HG03342 (cell line): ENCODE results near the gene TMEM14C.
"Not testable (repeated sequence)": the region's sequence is repeated elsewhere in the genome, so short reads cannot be mapped to it uniquely, and the experiment has no call there.

ENCODE experiments used
- ATAC-seq: cut with Tn5 transposase; IDR thresholded peaks from one replicate; pipeline ENCODE4 v1.9.1; 2021; ENCODE audit warnings: mild to moderate bottlenecking, moderate library complexity; ENCODE audit not compliant: unreplicated experiment

TMEM14C gene

DNA sequence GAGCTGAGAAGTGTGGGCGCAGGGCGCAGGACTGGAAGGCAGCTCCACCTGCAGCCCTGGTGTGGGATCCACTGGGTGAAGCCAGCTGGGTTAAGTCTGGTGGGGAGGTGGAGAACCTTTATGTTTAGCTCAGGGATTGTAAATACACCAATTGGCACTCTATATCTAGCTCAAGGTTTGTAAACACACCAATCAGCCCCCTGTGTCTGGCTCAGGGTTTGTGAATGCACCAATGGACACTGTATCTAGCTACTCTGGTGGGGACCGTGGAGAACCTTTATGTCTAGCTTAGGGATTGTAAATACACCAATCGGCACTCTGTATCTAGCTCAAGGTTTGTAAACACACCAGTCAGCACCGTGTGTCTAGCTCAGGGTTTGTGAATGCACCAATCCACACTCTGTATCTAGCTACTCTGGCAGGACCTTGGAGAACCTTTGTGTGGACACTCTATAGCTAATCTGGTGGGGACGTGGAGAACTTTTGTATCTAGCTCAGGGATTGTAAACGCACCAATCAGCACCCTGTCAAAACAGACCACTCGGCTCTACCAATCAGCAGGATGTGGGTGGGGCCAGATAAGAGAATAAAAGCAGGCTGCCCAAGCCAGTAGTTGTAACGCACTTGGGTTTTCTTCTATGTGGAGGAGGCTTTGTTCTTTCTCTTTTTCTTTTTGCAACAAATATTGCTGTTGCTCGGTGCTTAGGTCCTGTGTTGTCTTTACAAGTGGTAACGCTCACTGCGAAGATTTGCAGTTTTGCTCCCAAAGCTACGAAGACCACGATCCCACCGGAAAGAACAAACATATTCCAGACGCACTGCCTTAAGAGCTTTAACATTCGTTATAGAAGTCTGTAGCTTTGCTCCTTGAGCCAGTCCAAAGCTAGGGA is 1.7 kb upstream of the TMEM14C start:
- ATAC-seq: not testable (repeated sequence)

DNA sequence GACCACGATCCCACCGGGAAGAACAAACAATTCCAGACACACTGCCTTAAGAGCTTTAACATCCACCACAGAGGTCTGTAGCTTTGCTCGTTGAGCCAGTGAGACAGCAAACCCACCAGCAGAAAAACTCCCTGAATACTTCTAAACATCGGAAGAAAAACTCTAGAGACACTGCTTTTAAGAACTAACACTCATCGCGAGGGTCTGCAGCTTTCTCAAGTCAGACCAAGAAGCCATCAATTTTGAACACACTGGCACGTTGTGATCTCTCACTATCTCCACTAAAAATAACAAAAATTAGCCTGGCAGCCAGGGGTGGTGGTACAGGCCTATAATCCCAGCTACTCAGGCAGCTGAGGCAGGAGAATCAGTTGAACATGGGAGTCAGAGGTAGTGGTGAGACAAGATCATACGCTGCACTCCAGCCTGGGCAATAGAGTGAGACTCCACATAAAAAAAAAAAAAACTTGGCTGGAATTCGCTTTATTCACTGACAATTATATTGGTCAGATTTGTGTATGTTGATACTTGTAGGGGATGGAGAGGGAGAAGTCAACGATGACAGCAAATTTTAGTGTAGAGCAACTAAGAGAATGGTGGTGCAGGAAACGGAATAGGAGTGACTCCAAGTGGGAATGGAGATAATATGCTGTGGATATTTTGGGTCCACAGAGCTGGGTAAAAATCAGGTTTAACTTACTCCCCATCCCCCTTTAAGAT is 860 bp upstream of the TMEM14C start:
- no peak for ATAC-seq

DNA sequence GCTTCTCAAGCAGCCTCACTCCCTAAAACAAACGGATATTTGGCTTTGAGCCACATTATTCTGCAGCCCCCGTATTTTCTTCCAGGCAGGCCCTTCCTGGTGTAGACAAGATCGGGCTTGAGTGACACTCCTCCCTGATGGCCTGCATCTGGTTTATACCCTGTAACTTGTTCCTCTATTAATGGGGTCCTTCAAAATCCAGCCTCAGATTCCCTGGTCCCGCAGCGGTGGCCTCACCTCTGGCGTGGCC is 375 bp upstream of the TMEM14C start:
- no peak for ATAC-seq

DNA sequence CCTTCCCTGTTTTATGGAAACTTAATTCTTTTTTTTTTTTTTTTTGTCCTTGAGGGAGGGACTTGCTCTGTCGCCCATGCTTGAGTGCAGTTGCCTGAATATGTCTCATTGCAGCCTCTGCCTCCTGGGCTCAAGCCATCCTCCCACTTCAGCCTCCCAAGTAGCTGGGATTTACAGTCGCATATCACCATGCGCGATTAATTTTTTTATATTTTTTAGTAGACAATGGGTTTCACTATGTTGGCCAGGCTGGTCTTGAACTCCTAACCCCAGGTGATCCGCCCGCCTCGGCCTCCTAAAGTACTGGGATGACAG is 654 bp downstream of the TMEM14C start:
- ATAC-seq: no peak

DNA sequence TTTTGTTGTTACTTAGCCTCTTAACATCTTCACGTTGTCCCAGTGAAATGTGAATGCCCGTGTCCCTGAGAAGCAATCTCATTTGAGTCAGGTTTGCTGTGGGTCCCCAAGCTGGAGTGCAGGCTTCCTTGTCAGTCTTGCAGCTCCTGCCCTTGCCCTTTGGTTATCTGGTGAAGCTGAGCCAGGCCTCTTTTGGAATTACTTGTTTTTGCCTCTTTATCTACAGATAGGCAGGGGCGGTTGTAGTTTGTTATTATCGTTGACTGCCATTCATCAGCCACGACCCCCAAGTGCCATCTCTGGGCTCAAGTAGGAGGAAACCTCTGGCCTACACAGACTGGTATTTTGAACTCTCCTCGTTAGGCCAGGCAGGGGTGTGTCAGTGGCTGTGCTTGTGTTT is 2.2 kb downstream of the TMEM14C start:
- no peak for ATAC-seq

DNA sequence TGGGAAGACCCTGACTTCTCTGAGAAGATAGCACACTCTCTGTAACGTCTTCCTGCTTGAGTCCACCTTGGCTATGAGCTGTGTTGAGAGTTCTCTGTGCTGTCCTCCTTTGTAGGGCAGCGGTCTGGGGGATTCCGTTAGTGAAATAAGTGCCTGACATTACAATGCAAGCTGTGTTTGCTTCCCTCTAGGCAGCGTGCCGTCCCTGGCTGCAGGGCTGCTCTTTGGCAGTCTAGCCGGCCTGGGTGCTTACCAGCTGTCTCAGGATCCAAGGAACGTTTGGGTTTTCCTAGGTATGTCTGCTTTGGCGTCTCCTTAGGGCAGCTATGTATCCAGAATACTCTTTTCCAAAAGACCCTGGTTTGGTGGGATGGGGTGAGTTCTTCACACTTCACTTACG is 2.8 kb downstream of the TMEM14C start:
- no peak for ATAC-seq

DNA sequence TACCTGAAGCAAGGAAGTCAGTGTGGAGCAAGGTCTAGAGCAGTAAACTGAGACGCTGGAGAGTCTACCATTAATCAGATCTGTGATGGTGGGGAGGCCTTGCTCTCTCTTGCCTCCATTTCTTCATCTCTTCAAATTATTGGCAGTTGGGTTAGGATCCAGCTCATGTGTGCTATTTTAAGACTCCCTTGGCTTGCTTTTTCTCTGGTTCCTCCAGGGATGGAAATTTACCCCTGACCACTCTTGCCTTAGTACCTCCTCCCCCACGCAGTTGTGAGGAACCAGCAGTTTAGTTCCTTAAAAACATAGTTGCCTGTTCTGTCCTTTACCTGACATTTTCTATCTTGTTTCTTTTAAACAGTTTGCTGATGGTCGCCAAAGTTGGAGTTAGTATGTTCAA is 7.4 kb downstream of the TMEM14C start:
- no peak for ATAC-seq

DNA sequence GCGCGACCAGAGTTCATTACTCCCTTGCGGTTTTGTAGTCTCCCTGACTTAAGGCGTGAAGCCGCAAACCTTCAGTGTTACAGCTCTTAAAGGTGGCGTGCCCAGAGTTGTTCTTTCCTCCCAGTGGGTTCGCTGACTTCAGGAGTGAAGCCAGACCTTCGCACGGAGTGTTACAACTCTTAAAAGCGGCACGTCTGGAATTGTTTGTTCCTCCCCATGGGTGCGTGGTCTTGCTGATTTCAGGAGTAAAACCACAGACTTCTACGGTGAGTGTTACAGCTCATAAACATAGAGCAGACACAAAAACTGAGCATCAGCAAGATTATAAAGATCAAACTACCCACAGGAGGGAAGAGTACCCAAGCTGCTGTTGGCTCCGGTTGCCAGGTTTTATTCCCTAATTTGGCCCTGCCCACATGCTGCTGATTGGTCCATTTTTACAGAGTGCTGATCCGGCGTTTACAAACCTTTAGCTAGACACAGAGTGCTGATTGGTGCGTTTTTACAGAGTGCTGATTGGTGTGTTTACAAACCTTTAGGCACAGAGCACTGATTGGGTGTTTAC is 10.4 kb downstream of the TMEM14C start:
- no peak for ATAC-seq

DNA sequence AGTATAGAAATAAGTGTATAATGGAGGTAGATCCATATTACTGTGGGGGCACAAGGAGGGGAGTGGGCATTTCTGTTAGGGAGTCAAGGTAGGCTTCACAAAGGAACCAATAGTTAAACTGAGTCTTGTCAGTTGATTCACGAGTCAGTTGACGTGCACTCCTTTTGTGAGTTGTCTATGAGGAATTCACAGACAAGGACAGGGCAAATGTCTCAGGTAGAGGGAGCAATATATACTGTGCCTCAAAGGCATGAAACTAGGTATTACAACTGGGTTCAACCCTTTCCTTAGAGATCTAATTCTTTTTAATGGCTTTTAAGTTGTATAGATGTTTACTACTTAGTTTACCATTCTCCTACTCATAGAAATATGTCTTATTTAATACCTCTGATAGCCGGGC is 11.0 kb downstream of the TMEM14C start:
- no peak for ATAC-seq

DNA sequence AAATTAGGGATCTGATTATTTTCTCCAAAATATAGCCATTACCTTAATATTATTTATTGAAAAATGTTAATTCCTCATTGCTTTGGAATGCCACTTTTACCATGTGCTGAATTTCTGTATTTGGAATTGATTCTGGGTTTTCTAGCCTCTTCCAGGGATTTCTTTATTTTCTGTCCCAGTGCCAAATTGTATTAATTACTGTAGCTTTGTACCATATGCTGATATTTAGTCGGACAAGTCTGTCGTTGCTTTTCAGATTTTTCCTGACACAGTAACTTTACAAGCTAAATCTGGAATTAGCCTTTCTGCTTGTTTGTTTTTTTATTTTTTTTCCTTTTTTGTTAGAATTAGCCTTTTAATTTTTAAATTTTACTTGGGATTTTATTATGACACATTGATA is 13.9 kb downstream of the TMEM14C start:
- ATAC-seq: no peak

DNA sequence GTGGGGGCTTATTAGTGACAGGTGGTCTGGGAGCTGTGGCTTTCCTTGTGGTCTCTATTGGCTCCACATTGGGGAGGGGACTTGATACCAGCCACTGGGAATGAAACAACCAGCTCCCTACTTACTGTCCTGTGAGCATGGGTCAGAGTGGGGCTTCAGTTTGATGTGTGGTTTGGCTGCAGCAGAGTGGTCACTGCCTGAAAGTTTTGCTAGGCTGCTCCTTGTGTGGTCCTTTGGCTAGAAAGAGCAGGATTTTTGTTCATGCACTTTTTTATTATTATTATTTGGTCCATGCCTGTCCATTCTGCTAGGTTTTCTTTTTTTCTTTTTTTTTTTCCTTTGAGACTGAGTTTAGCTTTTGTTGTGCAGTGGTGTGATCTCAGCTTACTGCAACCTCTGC is 17.2 kb downstream of the TMEM14C start:
- no peak for ATAC-seq

DNA sequence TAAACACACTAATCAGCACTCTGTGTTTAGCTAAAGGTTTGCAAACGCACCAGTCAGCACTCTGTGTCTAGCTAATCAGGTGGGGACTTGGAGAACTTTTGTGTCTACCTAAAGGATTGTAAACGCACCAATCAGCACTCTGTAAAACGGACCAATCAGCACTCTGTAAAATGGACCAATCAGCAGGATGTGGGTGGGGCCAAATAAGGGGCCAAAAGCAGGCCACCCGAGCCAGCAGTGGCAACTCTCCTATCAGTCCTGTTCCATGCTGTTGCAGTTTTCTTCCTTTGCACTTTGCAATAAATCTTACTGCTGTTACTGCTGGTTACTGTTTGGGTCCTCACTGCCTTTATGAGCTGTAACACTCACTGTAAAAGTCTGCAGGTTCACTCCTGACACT is 18.8 kb downstream of the TMEM14C start:
- ATAC-seq: not testable (repeated sequence)

DNA sequence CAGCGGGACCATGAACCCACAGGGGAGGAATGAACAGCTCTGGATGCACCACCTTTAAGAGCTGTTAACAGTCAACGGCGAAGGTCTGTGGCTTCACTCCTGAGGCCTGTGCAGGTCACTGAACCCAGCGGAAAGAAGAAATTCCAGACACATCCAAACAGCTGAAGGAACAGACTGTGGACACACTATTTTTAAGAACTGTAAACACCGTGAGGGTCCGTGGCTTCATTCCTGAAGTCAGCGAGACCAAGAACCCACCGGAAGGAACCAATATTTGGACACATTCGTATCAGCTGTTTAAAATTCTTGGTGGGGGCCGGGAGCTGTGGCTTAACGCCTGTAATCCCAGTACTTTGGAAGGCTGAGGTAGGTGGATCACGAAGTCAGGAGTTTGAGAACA is 19.4 kb downstream of the TMEM14C start:
- ATAC-seq: no peak

DNA sequence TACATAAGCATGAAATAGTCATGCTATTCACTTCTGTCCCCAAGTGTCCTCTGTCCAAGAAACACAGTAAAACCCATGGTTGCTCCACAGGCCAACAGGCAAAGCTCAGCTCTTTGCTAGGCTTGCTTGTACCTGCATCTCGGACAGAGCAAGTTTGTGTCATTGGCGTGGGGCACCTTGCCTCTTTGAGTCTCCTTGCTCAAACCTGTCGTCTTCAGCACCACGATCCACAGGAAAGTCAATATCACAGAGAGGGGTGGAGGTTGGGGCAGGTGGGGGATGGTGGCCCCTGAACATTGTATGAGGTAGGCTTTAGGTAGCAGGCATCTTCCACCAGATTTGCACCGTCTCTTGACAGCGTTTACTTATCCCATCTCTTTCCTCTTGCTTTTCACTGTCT is 20.6 kb downstream of the TMEM14C start:
- ATAC-seq: no peak

DNA sequence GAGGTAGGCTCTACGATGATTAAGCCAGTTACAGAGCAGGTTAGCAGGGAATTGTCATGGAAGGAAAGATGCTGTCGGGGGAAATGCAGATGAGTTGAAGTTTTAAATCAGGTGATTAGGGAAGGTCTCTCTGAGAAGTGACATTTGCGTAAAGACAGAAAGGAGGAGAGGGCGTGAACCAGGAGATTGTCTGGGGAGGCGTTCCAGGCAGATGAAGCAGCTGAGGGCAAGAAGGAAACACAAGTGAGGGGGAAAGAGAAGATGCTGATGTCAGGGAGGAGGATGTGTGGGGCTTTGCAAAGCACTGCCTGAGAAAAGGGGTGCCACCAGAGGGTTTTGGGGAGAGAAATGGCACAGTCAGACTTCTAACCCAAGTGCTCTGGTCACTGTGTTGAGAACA is 22.2 kb downstream of the TMEM14C start:
- no peak for ATAC-seq

DNA sequence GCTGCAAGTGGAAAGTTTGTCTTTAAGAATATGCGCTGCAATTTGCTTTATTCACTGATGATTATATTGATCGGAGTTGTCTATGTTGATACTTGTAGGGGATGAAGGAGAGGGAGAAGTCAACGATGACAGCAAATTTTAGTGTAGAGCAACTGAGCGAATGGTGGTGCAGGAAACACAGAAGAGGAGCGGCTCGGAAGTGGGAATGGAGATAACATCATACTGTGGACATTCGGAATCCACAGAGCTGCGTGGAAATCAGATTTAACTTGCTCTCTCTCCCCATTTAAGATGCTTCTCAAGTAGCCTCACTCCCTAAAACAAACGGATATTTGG is 24.0 kb downstream of the TMEM14C start:
- ATAC-seq: no peak

DNA sequence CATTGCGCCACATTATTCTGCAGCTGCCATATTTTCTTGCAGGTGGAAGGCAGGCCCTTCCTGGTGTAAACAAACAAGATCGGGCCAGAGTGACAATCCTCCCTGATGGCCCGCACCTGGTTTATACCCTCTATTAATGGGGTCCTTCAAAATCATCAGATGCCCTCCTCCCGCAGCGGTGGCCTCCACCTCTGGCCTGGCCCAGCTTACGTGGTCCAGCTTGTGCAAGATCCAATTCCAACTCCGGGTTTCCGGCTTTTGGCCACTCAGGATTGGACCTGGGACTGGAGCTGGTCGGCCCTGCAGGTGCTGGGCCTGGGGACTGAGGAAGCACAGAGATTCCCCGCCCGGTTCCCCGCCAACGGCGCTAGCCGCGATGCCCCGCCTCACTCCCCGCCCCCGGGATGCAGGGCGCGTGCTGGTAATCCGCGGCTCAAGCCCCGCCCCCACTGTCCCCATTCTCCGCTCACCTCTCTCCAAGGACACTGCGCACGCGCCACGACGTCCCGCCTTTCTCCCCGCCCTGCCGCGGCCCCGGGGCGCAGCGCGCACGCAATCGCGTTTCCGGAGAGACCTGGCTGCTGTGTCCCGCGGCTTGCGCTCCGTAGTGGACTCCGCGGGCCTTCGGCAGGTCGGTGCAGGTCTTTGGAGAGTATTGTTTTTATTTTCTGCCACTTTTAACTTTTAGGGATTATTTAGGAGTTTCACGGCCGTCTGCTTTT is 24.5 kb downstream of the TMEM14C start, which contains the start of gene TMEM14B:
Gene TMEM14B (plus strand): TSS at position 555 of the 722 bp plus-strand sequence. CDS start 1,441 bp downstream, outside the sequence.
- ATAC-seq: peak; percentile 96

DNA sequence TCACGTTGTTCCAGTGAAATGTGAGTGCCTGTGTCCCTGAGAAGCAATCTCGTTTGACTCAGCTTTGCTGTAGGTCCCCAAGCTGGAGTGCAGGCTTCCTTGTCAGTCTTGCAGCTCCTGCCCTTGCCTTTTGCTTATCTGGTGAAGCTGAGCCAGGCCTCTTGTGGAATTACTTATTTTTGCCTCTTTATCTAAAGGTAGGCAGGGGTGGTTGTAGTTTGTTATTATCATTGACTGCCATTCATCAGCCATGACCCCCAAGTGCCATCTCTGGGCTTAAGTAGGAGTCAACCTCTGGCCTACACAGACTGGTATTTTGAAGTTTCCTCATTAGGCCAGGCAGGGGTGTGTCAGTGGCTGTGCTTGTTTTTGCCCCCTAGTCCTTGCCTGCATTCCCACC is 26.9 kb downstream of the TMEM14C start:
- ATAC-seq: no peak

DNA sequence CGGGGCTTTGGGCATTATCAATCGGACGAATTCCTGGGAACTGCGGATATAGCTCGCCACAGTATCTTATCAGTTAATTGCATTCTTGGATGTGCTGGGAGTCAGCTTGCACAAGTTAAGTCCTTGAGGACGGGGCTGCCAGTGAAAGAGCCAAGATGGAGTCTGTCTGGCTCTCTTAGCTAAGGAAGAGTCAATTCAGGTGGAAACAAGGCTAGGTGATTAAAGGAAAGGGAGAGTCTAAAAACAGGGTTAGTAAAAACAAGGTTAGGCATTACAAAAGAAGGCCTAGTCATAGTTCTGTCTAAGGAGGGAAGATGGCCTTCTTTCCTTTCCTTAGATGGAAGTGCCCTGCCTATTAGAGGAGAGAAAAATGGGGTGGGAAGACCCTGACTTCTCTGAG is 27.7 kb downstream of the TMEM14C start:
- ATAC-seq: not testable (repeated sequence)

DNA sequence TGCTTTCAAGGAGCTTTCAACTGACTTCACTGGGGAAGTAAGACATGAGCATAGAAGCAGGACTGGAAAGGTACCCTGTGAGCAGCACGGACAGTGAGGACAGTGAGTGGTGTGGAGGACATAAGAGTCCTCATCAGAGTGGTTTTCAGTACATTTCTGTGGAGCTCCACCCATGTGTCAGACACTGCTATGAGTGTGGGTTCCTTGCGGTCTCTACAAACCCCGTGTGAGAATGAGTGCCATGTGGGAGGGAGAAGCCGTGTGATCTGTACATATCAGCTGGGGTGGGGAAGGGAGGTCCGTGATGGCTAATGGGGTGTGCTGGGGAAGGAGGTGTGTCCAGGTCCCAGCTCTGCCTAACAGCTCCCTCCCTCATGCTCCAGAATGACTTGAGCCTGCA is 28.9 kb downstream of the TMEM14C start:
- ATAC-seq: not testable (repeated sequence)

DNA sequence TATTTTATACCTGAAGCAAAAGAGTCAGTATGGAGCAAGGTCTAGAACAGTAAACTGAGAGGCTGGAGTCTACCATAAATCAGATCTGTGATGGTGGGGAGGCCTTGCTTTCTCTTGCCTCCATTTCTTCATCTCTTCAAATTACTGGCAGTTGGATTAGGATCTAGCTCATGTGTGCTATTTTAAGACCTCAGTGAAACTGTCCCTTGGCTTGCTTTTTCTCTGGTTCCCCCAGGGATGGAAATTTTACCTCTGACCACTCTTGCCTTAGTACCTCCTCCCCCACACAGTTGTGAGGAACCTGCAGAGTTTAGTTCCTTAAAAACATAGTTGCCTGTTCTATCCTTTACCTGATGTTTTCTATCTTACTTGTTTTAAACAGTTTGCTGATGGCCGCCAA is 33.2 kb downstream of the TMEM14C start:
- ATAC-seq: no peak

DNA sequence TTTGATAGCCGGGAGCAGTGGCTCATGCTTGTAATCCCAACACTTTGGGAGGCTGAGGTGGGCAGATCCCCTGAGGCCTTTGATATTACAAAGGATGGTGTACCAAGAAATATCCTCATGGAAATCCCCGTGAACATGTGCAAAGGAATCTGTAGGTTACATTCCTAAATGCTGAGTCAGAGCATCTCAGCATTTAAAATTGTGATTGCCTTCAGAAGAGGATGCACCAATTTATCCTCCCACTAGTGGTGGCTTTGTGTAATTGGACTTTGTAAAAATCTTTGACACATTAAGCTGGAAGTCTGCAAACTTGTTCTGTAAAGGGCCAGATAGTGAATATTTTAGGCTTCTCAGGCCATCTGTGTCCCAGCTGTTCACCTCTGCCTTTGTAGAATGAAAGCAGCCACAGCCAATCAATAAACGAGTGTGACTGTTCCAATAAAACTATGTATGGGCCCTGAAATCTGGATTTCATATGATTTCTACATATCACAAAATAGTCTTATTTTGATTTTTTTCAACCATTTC is 36.5 kb downstream of the TMEM14C start:
- peak; percentile 81 for ATAC-seq
